Mesothelial cell of epicardium (in vitro differentiated cells): ENCODE results near the gene FYB1. TPM values are rescaled to one million over a fixed set of nuclear protein-coding genes. Genes with fewer than 3 reads are reported as not detected.
"Not testable (repeated sequence)": the region's sequence is repeated elsewhere in the genome, so short reads cannot be mapped to it uniquely, and the experiment has no call there.

Source experiments
- DNase-seq, 2 experiments: peaks; one replicate each; pipeline ENCODE4 v3.0.0; 2021; ENCODE audit warnings: low spot score in 2 of 2; ENCODE audit not compliant: unreplicated experiment in 2 of 2
- H3K27ac Mint-ChIP-seq: 2 replicates; pipeline ENCODE4 v1.8.0; 2021; ENCODE audit warnings: mixed read lengths
- H3K27me3 Mint-ChIP-seq: 2 replicates; pipeline ENCODE4 v1.8.0; 2021; ENCODE audit warnings: low read depth, mixed read lengths
- H3K36me3 Mint-ChIP-seq: 2 replicates; pipeline ENCODE4 v1.8.0; 2021; ENCODE audit warnings: mixed read lengths
- H3K4me1 Mint-ChIP-seq: 2 replicates; pipeline ENCODE4 v1.8.0; 2021; ENCODE audit warnings: mixed read lengths
- H3K4me3 Mint-ChIP-seq: 2 replicates; pipeline ENCODE4 v1.8.0; 2021; ENCODE audit warnings: mild to moderate bottlenecking, moderate library complexity, mixed read lengths
- H3K9me3 Mint-ChIP-seq: 2 replicates; pipeline ENCODE4 v1.8.0; 2021; ENCODE audit warnings: mixed read lengths
- CTCF ChIP-seq: fragments of 200-600 bp; sonication (generic); IDR thresholded peaks from one replicate; pipeline ENCODE4 v1.5.0; 2021; ENCODE audit warnings: antibody characterized with exemption; ENCODE audit not compliant: unreplicated experiment
- total RNA-seq: library from RNA; stranded (reverse); gene quantifications from 3 replicates; pipeline ENCODE4 v1.2.1, GENCODE V29; 2021

FYB1 gene
- total RNA-seq, 1 donor from 2014 or later = 1.5 TPM

GRCh38 chr5:39236718-39237117 is 17.4 kb upstream of the FYB1 start:
- H3K9me3 Mint-ChIP-seq = peaks cover 18% of the 10 kb centered on the region
- no peak overlapping the region for H3K27ac Mint-ChIP-seq
- no peak for TF ChIP-seq CTCF
- no peaks in the 10 kb centered on the region for H3K36me3 Mint-ChIP-seq
- no peaks in the 10 kb centered on the region for H3K27me3 Mint-ChIP-seq
- peaks cover 2% of the 10 kb centered on the region for H3K4me1 Mint-ChIP-seq
- H3K4me3 Mint-ChIP-seq = no peak overlapping the region
- DNase-seq = no peak

- H3K4me1 Mint-ChIP-seq = peaks cover 2% of the 10 kb centered on the region
- H3K27ac Mint-ChIP-seq = no peak overlapping the region
These were observed 16.3 kb upstream of the FYB1 start for GRCh38 chr5:39235648-39236047.

GRCh38 chr5:39234494-39234893 is 15.1 kb upstream of the FYB1 start:
- H3K4me1 Mint-ChIP-seq, H3K36me3 Mint-ChIP-seq, DNase-seq, H3K9me3 Mint-ChIP-seq, H3K4me3 Mint-ChIP-seq, H3K27me3 Mint-ChIP-seq, H3K27ac Mint-ChIP-seq: not testable (repeated sequence)

More at GRCh38 chr5:39235648-39236047, 16.3 kb upstream of the FYB1 start:
- TF ChIP-seq CTCF = no peak
- no peaks in the 10 kb centered on the region for H3K27me3 Mint-ChIP-seq
- no peaks in the 10 kb centered on the region for H3K36me3 Mint-ChIP-seq
- no peak for DNase-seq
- no peak overlapping the region for H3K4me3 Mint-ChIP-seq
- peaks cover 14% of the 10 kb centered on the region for H3K9me3 Mint-ChIP-seq

- no peak for TF ChIP-seq CTCF
- Mint-ChIP-seq H3K27ac (no peak overlapping the region), H3K4me3 (no peak overlapping the region), H3K27me3 (no peaks in the 10 kb centered on the region), H3K36me3 (no peaks in the 10 kb centered on the region), H3K9me3 (no peaks in the 10 kb centered on the region), H3K4me1 (peaks cover 2% of the 10 kb centered on the region)
- no peak for DNase-seq
These were observed 14.4 kb upstream of the FYB1 start for GRCh38 chr5:39233783-39234182.

- Mint-ChIP-seq H3K4me1 (peaks cover 2% of the 10 kb centered on the region), H3K27me3 (no peaks in the 10 kb centered on the region), H3K4me3 (no peak overlapping the region), H3K9me3 (no peaks in the 10 kb centered on the region), H3K36me3 (no peaks in the 10 kb centered on the region), H3K27ac (no peak overlapping the region)
- DNase-seq = no peak
- TF ChIP-seq CTCF = no peak
These were observed 12.6 kb upstream of the FYB1 start for GRCh38 chr5:39231705-39232525.

GRCh38 chr5:39228596-39228995 is 9.2 kb upstream of the FYB1 start:
- no peak for DNase-seq
- no peak overlapping the region for H3K4me3 Mint-ChIP-seq
- H3K27ac Mint-ChIP-seq = no peak overlapping the region
- H3K4me1 Mint-ChIP-seq = peaks cover 2% of the 10 kb centered on the region
- TF ChIP-seq CTCF = no peak
- no peaks in the 10 kb centered on the region for H3K36me3 Mint-ChIP-seq
- H3K27me3 Mint-ChIP-seq = no peaks in the 10 kb centered on the region
- no peaks in the 10 kb centered on the region for H3K9me3 Mint-ChIP-seq
